ENCODE data around the gene COG4. TPM values are rescaled to one million over a fixed set of nuclear protein-coding genes. Genes with fewer than 3 reads are reported as not detected.
A peak's percentile ranks its signal among the peaks of the same experiment; 100 is the strongest.

The COG4 gene
- total and polyA plus RNA-seq, 7 donors, result 29.1 to 80.3 (median 53.0) TPM

- peak within 1 kb of the TSS; percentile 77 for H3K27ac ChIP-seq
- H3K36me3 ChIP-seq (ENCODE audit: insufficient read depth in 1 of 2, low read depth in 1 of 2), result no peaks in the 10 kb centered on the region
- DNase-seq (peak; percentile 95 to 98), ATAC-seq (peak; percentile 97 to 98 (median 98))
- 1 to 3% (median 1%) methylated on average over 38 to 84 of the region's 86 CpGs for WGBS, 3 donors
- no peak for TF ChIP-seq CTCF (IDR thresholded peaks at IDR 0.05)
- peaks cover 37% of the 10 kb centered on the region for H3K4me1 ChIP-seq
- no peaks in the 10 kb centered on the region for H3K27me3 ChIP-seq (ENCODE audit: insufficient read depth in 3 of 3, low read length in 2 of 3)
- H3K9me3 ChIP-seq, result no peaks in the 10 kb centered on the region
- intact Hi-C loops (cut with DNase I), result loop anchor here in 1 of 2 donors (2.0 to 5.0 kb wide), 2 partner anchors 16 to 57 kb away; partner anchors contain the start of gene FCSK
- peak within 1 kb of the TSS; percentile 91 for H3K4me3 ChIP-seq
Observed at GRCh38 chr16:70438969-70439862, 84.1 kb downstream of the COG4 start, which contains the start of gene ST3GAL2. Gene ST3GAL2 (minus strand): TSS chr16:70439100. CDS start chr16:70398530, 40,570 bp downstream.

DNA sequence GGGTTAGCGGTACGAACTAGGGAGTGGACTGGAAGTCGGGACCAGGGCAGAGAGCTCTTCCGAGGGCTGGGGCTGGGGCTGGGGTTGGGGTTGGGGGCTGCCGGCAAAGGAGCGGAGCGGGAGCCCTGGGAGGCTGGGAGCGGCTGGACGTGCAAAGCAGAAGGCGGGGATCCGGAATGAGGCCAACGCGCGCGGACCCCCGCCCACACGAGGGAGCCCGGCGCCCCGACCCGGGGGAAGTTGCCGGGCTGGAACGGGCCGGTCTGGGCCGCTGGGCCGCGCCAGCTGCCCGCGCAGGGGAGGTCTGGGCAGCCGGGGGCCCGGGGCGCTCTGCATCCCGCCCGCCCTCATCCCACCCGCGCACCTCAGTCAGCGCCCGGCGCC is 84.8 kb downstream of the COG4 start:
- DNase-seq, result peak in 1 of 2 donors; percentile 75

GRCh38 chr16:70437582-70438557 is 85.5 kb downstream of the COG4 start:
- 7 to 17% (median 11%) methylated on average over 22 of the region's 22 CpGs for WGBS, 3 donors
- no peaks in the 10 kb centered on the region for H3K27me3 ChIP-seq (ENCODE audit: insufficient read depth in 3 of 3, low read length in 2 of 3)
- no peak for DNase-seq
- peak in 1 of 4 donors; percentile 14 for ATAC-seq
- peak overlapping the region; percentile 91 for H3K4me3 ChIP-seq
- H3K9me3 ChIP-seq, result no peaks in the 10 kb centered on the region
- H3K27ac ChIP-seq, result peak overlapping the region; percentile 77
- no peaks in the 10 kb centered on the region for H3K36me3 ChIP-seq (ENCODE audit: insufficient read depth in 1 of 2, low read depth in 1 of 2)
- intact Hi-C loops (cut with DNase I), result loop anchor here in 1 of 2 donors (2.0 to 5.0 kb wide), 2 partner anchors 17 to 56 kb away; partner anchors contain the start of gene FCSK
- H3K4me1 ChIP-seq, result peaks cover 51% of the 10 kb centered on the region
- TF ChIP-seq CTCF (IDR thresholded peaks at IDR 0.05), result no peak

More for the DNA sequence above, 84.8 kb downstream of the COG4 start:
- H3K27me3 ChIP-seq (ENCODE audit: insufficient read depth in 3 of 3, low read length in 2 of 3), result no peaks in the 10 kb centered on the region
- H3K36me3 ChIP-seq (ENCODE audit: insufficient read depth in 1 of 2, low read depth in 1 of 2), result no peaks in the 10 kb centered on the region
- H3K9me3 ChIP-seq, result no peaks in the 10 kb centered on the region
- peak overlapping the region; percentile 91 for H3K4me3 ChIP-seq
- peak overlapping the region; percentile 77 for H3K27ac ChIP-seq
- intact Hi-C loops (cut with DNase I), result loop anchor here in 1 of 2 donors (2.0 to 5.0 kb wide), 2 partner anchors 16 to 56 kb away; partner anchors contain the start of gene FCSK
- peak; percentile 8 to 26 (median 20) for ATAC-seq
- H3K4me1 ChIP-seq, result peaks cover 44% of the 10 kb centered on the region
- 0% methylated on average over 22 to 39 of the region's 39 CpGs for WGBS, 3 donors
- TF ChIP-seq CTCF (IDR thresholded peaks at IDR 0.05), result no peak

- no peak for TF ChIP-seq CTCF (IDR thresholded peaks at IDR 0.05)
- Histone ChIP-seq H3K36me3 (ENCODE audit: insufficient read depth in 1 of 2, low read depth in 1 of 2) (no peaks in the 10 kb centered on the region), H3K4me3 (peak overlapping the region; percentile 91), H3K9me3 (no peaks in the 10 kb centered on the region), H3K27ac (peak overlapping the region; percentile 77), H3K27me3 (ENCODE audit: insufficient read depth in 3 of 3, low read length in 2 of 3) (no peaks in the 10 kb centered on the region), H3K4me1 (peaks cover 58% of the 10 kb centered on the region)
- intact Hi-C loops (cut with DNase I), result loop anchor here in 1 of 2 donors (5.0 kb wide), 1 partner anchor 55 kb away; no protein-coding TSS in a partner anchor
- ATAC-seq (peak in 1 of 4 donors; percentile 14), DNase-seq (peak in 1 of 2 donors; percentile 60)
- WGBS, 3 donors, result 14 to 19% (median 16%) methylated on average over 5 of the region's 5 CpGs
Observed at GRCh38 chr16:70437017-70437581, 86.3 kb downstream of the COG4 start.

Data from psoas muscle (tissue), 8 donors.